SH-SY5Y (cell line): ENCODE measurements around the gene AUP1.

Experiments
- GATA2 ChIP-seq: IDR thresholded peaks from 2 replicates; pipeline ENCODE4 v1.6.1; 2011; ENCODE audit warnings: mild to moderate bottlenecking, low read depth, low read length
- GATA3 ChIP-seq: IDR thresholded peaks from 2 replicates; pipeline ENCODE4 v1.6.1; 2011; ENCODE audit warnings: low read depth, mild to moderate bottlenecking, low read length, moderate library complexity

DNA sequence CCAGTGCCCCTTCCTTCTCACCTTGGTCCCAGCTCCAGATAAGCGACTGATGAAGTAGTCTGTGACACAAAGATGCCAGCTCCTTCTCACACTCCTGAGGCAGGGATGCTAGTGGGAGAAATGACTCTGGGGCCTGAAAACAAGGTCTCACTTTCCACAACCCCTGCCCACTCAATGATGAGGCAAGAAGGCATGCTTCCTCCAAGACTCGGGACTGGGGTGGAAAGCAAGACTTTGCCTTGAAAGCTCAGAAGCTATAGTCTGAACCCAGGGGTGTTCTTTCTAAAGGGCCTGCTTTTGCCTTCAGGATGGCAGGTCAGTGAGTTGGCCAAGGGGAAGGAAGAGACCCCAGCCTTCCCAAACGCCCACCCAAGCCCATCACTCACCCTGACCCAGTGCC is 48.1 kb downstream of the AUP1 start:
- TF ChIP-seq GATA2 (no peak), GATA3 (no peak)
